ENCODE data around the gene TMEM163. TPM values are rescaled to one million over a fixed set of nuclear protein-coding genes. Genes with fewer than 3 reads are reported as not detected.
A peak's percentile ranks its signal among the peaks of the same experiment; 100 is the strongest.

The TMEM163 gene
- total and polyA plus RNA-seq, 2 of the 13 experiments (the other 11 are each of a cell fraction or from before 2014, with no cell fraction given) = 0.05 TPM; not detected in 1

DNA sequence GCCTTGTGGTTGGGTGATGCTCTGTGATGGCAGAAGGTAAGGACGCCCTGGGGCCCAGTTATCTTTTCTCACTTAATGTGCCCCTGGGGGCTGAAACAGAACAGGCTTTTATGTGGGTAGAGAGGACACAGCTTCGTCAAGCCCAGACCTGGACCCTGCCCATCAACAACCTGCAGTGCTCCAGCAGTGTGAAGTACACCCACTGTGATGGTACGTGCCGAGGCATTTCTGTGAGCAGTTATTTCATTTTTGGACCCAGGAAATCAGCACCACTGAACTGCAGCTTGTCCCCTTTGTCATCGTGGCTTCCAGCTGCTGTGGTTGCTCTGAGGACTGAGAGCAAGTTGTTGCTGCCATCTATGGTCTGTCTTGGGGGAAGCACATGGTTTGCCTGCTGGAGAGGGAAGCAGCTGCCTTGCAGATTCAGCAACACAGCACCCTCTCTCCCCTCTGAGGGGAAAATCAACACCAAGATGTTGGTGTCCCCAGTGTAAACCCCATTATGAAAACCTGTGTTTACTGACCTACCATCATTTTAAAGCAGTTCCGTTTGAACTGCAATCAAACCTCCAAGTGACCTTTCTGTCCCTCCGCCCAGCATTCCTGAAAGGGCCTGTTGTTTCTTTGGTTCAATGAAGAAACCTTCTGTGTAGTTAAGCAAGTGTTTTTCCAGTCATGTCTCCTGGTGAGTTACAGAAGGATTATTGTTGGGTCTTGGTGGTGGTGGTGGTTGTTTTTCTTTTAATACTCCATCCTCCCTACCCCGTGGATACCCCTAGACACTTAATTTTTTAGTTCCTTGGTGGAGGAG is 306.8 kb downstream of the TMEM163 start (continued):
- TF ChIP-seq PITX1 (CRISPR knock-in tag; IDR thresholded peaks at IDR 0.05) (peak; percentile 90; the same call in 1 of the 2 replicates), DR1 (CRISPR knock-in tag; IDR thresholded peaks at IDR 0.05) (no peak; the same call in 1 of the 2 replicates), KMT2A (CRISPR knock-in tag; IDR thresholded peaks at IDR 0.05) (0 out of 2 replicates have a peak, but pooled peaks have one; percentile 28), MEF2D (CRISPR knock-in tag; IDR thresholded peaks at IDR 0.05) (peak; percentile 21), FOXA3 (CRISPR knock-in tag; IDR thresholded peaks at IDR 0.05) (peak; percentile 99), ZNF329 (CRISPR knock-in tag; IDR thresholded peaks at IDR 0.05; ENCODE audit: low read depth) (no peak), MAFK (conservative IDR thresholded peaks at IDR 0.05 in 1 of 2, IDR thresholded peaks at IDR 0.05 in 1 of 2; ENCODE audit: low read length in 2 of 2) (peak; percentile 58 to 65), ZSCAN21 (CRISPR knock-in tag; IDR thresholded peaks at IDR 0.05; ENCODE audit: borderline replicate concordance) (peak; percentile 84), MED8 (CRISPR knock-in tag; IDR thresholded peaks at IDR 0.05; ENCODE audit: insufficient replicate concordance) (peak; percentile 94), ZNF749 (CRISPR knock-in tag; IDR thresholded peaks at IDR 0.05; ENCODE audit: borderline replicate concordance) (peak; percentile 75; the same call in 1 of the 2 replicates), CAMTA2 (CRISPR knock-in tag; IDR thresholded peaks at IDR 0.05; ENCODE audit: borderline replicate concordance) (no peak; the same call in 1 of the 2 replicates), ZNF451 (CRISPR knock-in tag; IDR thresholded peaks at IDR 0.05) (peak; percentile 37; the same call in 1 of the 2 replicates), KDM5A (IDR thresholded peaks at IDR 0.05; ENCODE audit: borderline replicate concordance, low read length) (peak; percentile 86), FOXO1 (CRISPR knock-in tag; IDR thresholded peaks at IDR 0.05) (peak; percentile 99), RARG (CRISPR knock-in tag; IDR thresholded peaks at IDR 0.05; ENCODE audit: low read depth) (no peak), NFYB (CRISPR knock-in tag; IDR thresholded peaks at IDR 0.05) (no peak)
- TF ChIP-seq, protein P1, sequence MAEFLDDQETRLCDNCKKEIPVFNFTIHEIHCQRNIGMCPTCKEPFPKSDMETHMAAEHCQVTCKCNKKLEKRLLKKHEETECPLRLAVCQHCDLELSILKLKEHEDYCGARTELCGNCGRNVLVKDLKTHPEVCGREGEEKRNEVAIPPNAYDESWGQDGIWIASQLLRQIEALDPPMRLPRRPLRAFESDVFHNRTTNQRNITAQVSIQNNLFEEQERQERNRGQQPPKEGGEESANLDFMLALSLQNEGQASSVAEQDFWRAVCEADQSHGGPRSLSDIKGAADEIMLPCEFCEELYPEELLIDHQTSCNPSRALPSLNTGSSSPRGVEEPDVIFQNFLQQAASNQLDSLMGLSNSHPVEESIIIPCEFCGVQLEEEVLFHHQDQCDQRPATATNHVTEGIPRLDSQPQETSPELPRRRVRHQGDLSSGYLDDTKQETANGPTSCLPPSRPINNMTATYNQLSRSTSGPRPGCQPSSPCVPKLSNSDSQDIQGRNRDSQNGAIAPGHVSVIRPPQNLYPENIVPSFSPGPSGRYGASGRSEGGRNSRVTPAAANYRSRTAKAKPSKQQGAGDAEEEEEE (CRISPR knock-in tag; IDR thresholded peaks at IDR 0.05; ENCODE audit: borderline replicate concordance) = no peak; the same call in 1 of the 2 replicates
- TF ChIP-seq, protein P2, sequence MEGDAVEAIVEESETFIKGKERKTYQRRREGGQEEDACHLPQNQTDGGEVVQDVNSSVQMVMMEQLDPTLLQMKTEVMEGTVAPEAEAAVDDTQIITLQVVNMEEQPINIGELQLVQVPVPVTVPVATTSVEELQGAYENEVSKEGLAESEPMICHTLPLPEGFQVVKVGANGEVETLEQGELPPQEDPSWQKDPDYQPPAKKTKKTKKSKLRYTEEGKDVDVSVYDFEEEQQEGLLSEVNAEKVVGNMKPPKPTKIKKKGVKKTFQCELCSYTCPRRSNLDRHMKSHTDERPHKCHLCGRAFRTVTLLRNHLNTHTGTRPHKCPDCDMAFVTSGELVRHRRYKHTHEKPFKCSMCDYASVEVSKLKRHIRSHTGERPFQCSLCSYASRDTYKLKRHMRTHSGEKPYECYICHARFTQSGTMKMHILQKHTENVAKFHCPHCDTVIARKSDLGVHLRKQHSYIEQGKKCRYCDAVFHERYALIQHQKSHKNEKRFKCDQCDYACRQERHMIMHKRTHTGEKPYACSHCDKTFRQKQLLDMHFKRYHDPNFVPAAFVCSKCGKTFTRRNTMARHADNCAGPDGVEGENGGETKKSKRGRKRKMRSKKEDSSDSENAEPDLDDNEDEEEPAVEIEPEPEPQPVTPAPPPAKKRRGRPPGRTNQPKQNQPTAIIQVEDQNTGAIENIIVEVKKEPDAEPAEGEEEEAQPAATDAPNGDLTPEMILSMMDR (CRISPR knock-in tag; IDR thresholded peaks at IDR 0.05) = peak; percentile 99
- TF ChIP-seq, protein P3, sequence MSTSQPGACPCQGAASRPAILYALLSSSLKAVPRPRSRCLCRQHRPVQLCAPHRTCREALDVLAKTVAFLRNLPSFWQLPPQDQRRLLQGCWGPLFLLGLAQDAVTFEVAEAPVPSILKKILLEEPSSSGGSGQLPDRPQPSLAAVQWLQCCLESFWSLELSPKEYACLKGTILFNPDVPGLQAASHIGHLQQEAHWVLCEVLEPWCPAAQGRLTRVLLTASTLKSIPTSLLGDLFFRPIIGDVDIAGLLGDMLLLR (CRISPR knock-in tag; IDR thresholded peaks at IDR 0.05) = peak; percentile 37
- TF ChIP-seq, protein P4, sequence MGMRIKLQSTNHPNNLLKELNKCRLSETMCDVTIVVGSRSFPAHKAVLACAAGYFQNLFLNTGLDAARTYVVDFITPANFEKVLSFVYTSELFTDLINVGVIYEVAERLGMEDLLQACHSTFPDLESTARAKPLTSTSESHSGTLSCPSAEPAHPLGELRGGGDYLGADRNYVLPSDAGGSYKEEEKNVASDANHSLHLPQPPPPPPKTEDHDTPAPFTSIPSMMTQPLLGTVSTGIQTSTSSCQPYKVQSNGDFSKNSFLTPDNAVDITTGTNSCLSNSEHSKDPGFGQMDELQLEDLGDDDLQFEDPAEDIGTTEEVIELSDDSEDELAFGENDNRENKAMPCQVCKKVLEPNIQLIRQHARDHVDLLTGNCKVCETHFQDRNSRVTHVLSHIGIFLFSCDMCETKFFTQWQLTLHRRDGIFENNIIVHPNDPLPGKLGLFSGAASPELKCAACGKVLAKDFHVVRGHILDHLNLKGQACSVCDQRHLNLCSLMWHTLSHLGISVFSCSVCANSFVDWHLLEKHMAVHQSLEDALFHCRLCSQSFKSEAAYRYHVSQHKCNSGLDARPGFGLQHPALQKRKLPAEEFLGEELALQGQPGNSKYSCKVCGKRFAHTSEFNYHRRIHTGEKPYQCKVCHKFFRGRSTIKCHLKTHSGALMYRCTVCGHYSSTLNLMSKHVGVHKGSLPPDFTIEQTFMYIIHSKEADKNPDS (CRISPR knock-in tag; IDR thresholded peaks at IDR 0.05) = no peak
- TF ChIP-seq, protein P5, sequence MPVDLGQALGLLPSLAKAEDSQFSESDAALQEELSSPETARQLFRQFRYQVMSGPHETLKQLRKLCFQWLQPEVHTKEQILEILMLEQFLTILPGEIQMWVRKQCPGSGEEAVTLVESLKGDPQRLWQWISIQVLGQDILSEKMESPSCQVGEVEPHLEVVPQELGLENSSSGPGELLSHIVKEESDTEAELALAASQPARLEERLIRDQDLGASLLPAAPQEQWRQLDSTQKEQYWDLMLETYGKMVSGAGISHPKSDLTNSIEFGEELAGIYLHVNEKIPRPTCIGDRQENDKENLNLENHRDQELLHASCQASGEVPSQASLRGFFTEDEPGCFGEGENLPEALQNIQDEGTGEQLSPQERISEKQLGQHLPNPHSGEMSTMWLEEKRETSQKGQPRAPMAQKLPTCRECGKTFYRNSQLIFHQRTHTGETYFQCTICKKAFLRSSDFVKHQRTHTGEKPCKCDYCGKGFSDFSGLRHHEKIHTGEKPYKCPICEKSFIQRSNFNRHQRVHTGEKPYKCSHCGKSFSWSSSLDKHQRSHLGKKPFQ (CRISPR knock-in tag; IDR thresholded peaks at IDR 0.05; ENCODE audit: insufficient replicate concordance) = no peak

All from HepG2 (cell line).